ENCODE results near the gene KRT32. TPM values are rescaled to one million over a fixed set of nuclear protein-coding genes. Genes with fewer than 3 reads are reported as not detected.

The KRT32 gene
- total RNA-seq, 1 donor from 2014 or later, result not detected

- H3K4me1 Mint-ChIP-seq (ENCODE audit: low read depth), result no peaks in the 10 kb centered on the region
- H3K36me3 Mint-ChIP-seq (ENCODE audit: insufficient read depth), result no peaks in the 10 kb centered on the region
- H3K9me3 Mint-ChIP-seq (ENCODE audit: low read depth), result no peaks in the 10 kb centered on the region
- no peak for DNase-seq (ENCODE audit: low spot score, unreplicated experiment)
- TF ChIP-seq CTCF (IDR thresholded peaks at IDR 0.05; ENCODE audit: unreplicated experiment), result no peak
- no peak overlapping the region for H3K4me3 Mint-ChIP-seq (ENCODE audit: low read depth)
- peaks cover 27% of the 10 kb centered on the region for H3K27me3 Mint-ChIP-seq
- no peak overlapping the region for H3K27ac Mint-ChIP-seq
Measured at GRCh38 chr17:41444640-41445039, 22.5 kb downstream of the KRT32 start.

- DNase-seq (ENCODE audit: low spot score, unreplicated experiment), result no peak
- Mint-ChIP-seq H3K27ac (no peak overlapping the region), H3K9me3 (ENCODE audit: low read depth) (no peaks in the 10 kb centered on the region), H3K36me3 (ENCODE audit: insufficient read depth) (no peaks in the 10 kb centered on the region), H3K4me1 (ENCODE audit: low read depth) (no peaks in the 10 kb centered on the region), H3K4me3 (ENCODE audit: low read depth) (no peak overlapping the region), H3K27me3 (peaks cover 31% of the 10 kb centered on the region)
- no peak for TF ChIP-seq CTCF (IDR thresholded peaks at IDR 0.05; ENCODE audit: unreplicated experiment)
Measured at GRCh38 chr17:41444186-41444585, 23.0 kb downstream of the KRT32 start.

GRCh38 chr17:41442739-41443138, 24.4 kb downstream of the KRT32 start:
- Mint-ChIP-seq H3K36me3 (ENCODE audit: insufficient read depth) (no peaks in the 10 kb centered on the region), H3K4me3 (ENCODE audit: low read depth) (no peak overlapping the region), H3K9me3 (ENCODE audit: low read depth) (no peaks in the 10 kb centered on the region), H3K27ac (no peak overlapping the region), H3K27me3 (peaks cover 32% of the 10 kb centered on the region), H3K4me1 (ENCODE audit: low read depth) (no peaks in the 10 kb centered on the region)
- no peak for DNase-seq (ENCODE audit: low spot score, unreplicated experiment)
- TF ChIP-seq CTCF (IDR thresholded peaks at IDR 0.05; ENCODE audit: unreplicated experiment), result no peak

- Mint-ChIP-seq H3K9me3 (ENCODE audit: low read depth) (no peaks in the 10 kb centered on the region), H3K4me1 (ENCODE audit: low read depth) (no peaks in the 10 kb centered on the region), H3K36me3 (ENCODE audit: insufficient read depth) (no peaks in the 10 kb centered on the region), H3K4me3 (ENCODE audit: low read depth) (no peak within 1 kb of the TSS), H3K27me3 (peaks cover 47% of the 10 kb centered on the region), H3K27ac (no peak within 1 kb of the TSS)
- no peak for DNase-seq (ENCODE audit: low spot score, unreplicated experiment)
- TF ChIP-seq CTCF (IDR thresholded peaks at IDR 0.05; ENCODE audit: unreplicated experiment), result no peak
Measured at GRCh38 chr17:41440531-41441033, 26.6 kb downstream of the KRT32 start, which contains the start of gene KRT38. Gene KRT38 (minus strand): TSS chr17:41440983. CDS start chr17:41440921, 62 bp downstream.

GRCh38 chr17:41439375-41439774, 27.8 kb downstream of the KRT32 start:
- DNase-seq (ENCODE audit: low spot score, unreplicated experiment), result no peak
- TF ChIP-seq CTCF (IDR thresholded peaks at IDR 0.05; ENCODE audit: unreplicated experiment), result no peak
- no peaks in the 10 kb centered on the region for H3K36me3 Mint-ChIP-seq (ENCODE audit: insufficient read depth)
- H3K4me3 Mint-ChIP-seq (ENCODE audit: low read depth), result no peak overlapping the region
- no peaks in the 10 kb centered on the region for H3K9me3 Mint-ChIP-seq (ENCODE audit: low read depth)
- no peaks in the 10 kb centered on the region for H3K4me1 Mint-ChIP-seq (ENCODE audit: low read depth)
- H3K27ac Mint-ChIP-seq, result peak overlapping the region; percentile 28
- H3K27me3 Mint-ChIP-seq, result peaks cover 49% of the 10 kb centered on the region

Measured in progenitor cell of endocrine pancreas (in vitro differentiated cells).